Effector memory CD8-positive, alpha-beta T cell (primary cell): ENCODE results near the gene ADNP.

Source experiments
- ATAC-seq: fragments of 150-1000 bp; cut with Tn5 transposase; replicated peaks from 2 replicates; pipeline ENCODE4 v1.10.0; 2021; ENCODE audit warnings: mild to moderate bottlenecking, moderate library complexity
- DNase-seq, 3 experiments: peaks; one replicate each; pipeline ENCODE4 v3.0.0; 2021
- H3K27ac Mint-ChIP-seq, 2 donors: one replicate each; pipeline ENCODE4 v1.8.0; 2022; ENCODE audit warnings: mild to moderate bottlenecking in 2 of 2, mixed read lengths in 2 of 2, moderate library complexity in 2 of 2
- H3K27me3 Mint-ChIP-seq, 2 donors: one replicate each; pipeline ENCODE4 v1.8.0; 2022; ENCODE audit warnings: mixed read lengths in 2 of 2
- H3K36me3 Mint-ChIP-seq: one replicate; pipeline ENCODE4 v1.8.0; 2022; ENCODE audit warnings: mild to moderate bottlenecking, moderate library complexity, mixed read lengths; ENCODE audit not compliant: insufficient read depth
- H3K4me1 Mint-ChIP-seq, 2 donors: one replicate each; pipeline ENCODE4 v1.8.0; 2022; ENCODE audit warnings: low read depth in 2 of 2, mixed read lengths in 2 of 2
- H3K4me3 Mint-ChIP-seq, 2 donors: one replicate each; pipeline ENCODE4 v1.8.0; 2022; ENCODE audit warnings: mild to moderate bottlenecking in 2 of 2, mixed read lengths in 2 of 2, moderate library complexity in 2 of 2
- H3K9me3 Mint-ChIP-seq, 2 donors: one replicate each; pipeline ENCODE4 v1.8.0; 2022; ENCODE audit warnings: mixed read lengths in 2 of 2

The ADNP gene

GRCh38 chr20:50855498-50856474 lies 75.5 kb downstream of the ADNP start:
- H3K36me3 Mint-ChIP-seq: peaks cover 4% of the 10 kb centered on the region
- DNase-seq (no peak), ATAC-seq (no peak)
- H3K4me1 Mint-ChIP-seq: peaks cover 0 to 3% of the 10 kb centered on the region in 2 donors
- H3K9me3 Mint-ChIP-seq: no peaks in the 10 kb centered on the region
- H3K27ac Mint-ChIP-seq: no peak overlapping the region
- no peaks in the 10 kb centered on the region for H3K27me3 Mint-ChIP-seq
- no peak overlapping the region for H3K4me3 Mint-ChIP-seq

DNA sequence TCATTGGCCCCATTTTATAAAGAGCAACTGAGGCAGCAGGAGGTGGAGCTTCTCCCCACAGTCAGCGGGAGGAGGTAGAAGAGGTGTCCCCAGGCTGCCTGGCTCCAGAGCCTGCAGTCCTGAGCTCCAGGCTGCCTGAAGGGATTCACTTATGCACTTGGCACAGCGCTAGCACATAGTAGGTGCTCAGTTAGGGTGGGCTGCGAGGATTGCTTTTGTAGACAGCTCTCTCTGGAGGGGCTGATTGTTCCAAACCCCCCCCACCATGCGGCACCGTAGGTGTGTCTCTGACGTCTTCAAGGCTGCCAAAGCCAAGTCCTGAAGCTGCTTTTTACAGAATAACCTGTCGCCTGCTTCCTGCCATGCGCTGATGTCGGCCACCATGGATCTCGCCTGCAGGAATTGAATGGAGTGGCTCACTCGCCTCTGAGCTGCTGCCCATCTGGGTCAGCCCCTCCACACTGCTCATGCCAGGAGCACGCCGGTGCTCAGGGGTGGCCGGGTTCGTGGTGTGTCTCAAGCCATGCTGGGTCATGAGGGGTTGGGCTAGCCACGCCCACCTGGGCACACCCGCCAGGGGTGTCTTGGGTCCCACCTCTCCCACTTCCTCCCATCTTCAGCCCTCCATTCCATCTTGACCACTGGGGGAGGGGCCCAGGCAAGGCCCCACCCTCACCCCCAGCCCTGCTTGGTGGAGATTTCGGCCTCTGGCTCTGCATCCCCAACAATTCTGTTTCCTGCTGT lies 76.6 kb downstream of the ADNP start:
- H3K27me3 Mint-ChIP-seq: no peaks in the 10 kb centered on the region
- H3K4me1 Mint-ChIP-seq: peaks cover 3 to 6% of the 10 kb centered on the region in 2 donors
- no peak for DNase-seq
- peaks cover 4% of the 10 kb centered on the region for H3K36me3 Mint-ChIP-seq
- H3K4me3 Mint-ChIP-seq: no peak overlapping the region
- H3K9me3 Mint-ChIP-seq: no peaks in the 10 kb centered on the region
- ATAC-seq: no peak
- peak overlapping the region in 1 of 2 donors; percentile 11 for H3K27ac Mint-ChIP-seq

- Mint-ChIP-seq H3K4me1 (peaks cover 3 to 13% of the 10 kb centered on the region in 2 donors), H3K36me3 (peaks cover 4% of the 10 kb centered on the region)
Observed at GRCh38 chr20:50852085-50852484, 79.2 kb downstream of the ADNP start.

GRCh38 chr20:50850721-50851286 lies 80.4 kb downstream of the ADNP start:
- ATAC-seq: no peak
- peaks cover 3 to 13% of the 10 kb centered on the region in 2 donors for H3K4me1 Mint-ChIP-seq
- peak overlapping the region in 1 of 2 donors; percentile 55 for H3K27ac Mint-ChIP-seq
- no peak overlapping the region for H3K4me3 Mint-ChIP-seq
- H3K36me3 Mint-ChIP-seq: peaks cover 4% of the 10 kb centered on the region
- no peaks in the 10 kb centered on the region for H3K27me3 Mint-ChIP-seq
- no peak for DNase-seq
- H3K9me3 Mint-ChIP-seq: no peaks in the 10 kb centered on the region

More at GRCh38 chr20:50852085-50852484, 79.2 kb downstream of the ADNP start:
- H3K9me3 Mint-ChIP-seq: no peaks in the 10 kb centered on the region
- H3K27me3 Mint-ChIP-seq: no peaks in the 10 kb centered on the region
- H3K4me3 Mint-ChIP-seq: no peak overlapping the region
- no peak for DNase-seq
- ATAC-seq: no peak
- H3K27ac Mint-ChIP-seq: peak overlapping the region; percentile 60 to 72

DNA sequence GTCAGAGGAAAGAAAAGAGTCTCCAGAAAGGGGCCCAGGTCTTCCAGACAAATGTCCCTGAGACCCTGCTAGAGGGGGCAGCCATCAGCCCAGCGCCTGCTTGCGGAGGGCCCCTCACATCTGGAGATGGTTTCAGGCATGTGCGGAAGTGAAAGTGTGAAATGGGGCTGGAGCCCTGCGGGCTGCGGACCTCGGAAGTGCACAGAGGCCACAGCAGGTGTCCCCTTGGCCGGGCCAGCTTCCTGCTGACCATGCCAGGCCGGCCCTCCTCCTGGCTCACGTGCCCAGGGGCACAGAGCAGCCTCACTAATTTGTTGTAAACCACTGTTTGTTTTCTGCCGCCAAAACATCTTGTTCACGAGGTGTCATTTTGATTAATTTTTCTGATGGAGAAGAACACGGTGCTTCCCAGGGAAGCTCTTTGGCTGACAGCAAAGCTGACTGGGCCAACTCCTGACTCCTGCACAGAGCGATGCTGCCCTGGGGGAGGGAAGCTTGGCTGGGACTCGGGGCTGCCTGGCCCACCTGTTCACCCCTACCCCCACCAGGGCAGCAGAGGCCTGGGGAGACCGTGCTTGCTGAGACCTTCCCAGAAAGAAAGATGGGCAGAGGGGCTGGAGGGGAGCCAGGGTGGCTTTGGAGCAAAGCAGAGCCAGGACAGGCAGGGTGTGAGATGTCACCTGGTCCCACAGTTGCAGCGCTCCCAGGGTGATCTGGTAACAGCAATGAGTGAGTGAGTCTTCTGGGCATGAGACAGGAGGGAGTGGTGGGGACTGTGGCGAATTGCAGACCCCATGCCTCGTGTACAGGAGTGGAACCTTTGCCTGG lies 82.2 kb downstream of the ADNP start:
- H3K36me3 Mint-ChIP-seq: peaks cover 4% of the 10 kb centered on the region
- H3K4me1 Mint-ChIP-seq: peaks cover 9 to 22% of the 10 kb centered on the region in 2 donors
- no peak for DNase-seq
- no peak for ATAC-seq
- no peak overlapping the region for H3K4me3 Mint-ChIP-seq
- no peaks in the 10 kb centered on the region for H3K27me3 Mint-ChIP-seq
- H3K9me3 Mint-ChIP-seq: no peaks in the 10 kb centered on the region
- peak overlapping the region; percentile 49 to 55 for H3K27ac Mint-ChIP-seq

GRCh38 chr20:50848341-50848808 lies 82.9 kb downstream of the ADNP start:
- DNase-seq (no peak), ATAC-seq (no peak)
- Mint-ChIP-seq H3K27me3 (no peaks in the 10 kb centered on the region), H3K9me3 (no peaks in the 10 kb centered on the region), H3K4me1 (peaks cover 9 to 22% of the 10 kb centered on the region in 2 donors), H3K27ac (peak overlapping the region; percentile 49 to 55), H3K36me3 (peaks cover 4% of the 10 kb centered on the region), H3K4me3 (no peak overlapping the region)

DNA sequence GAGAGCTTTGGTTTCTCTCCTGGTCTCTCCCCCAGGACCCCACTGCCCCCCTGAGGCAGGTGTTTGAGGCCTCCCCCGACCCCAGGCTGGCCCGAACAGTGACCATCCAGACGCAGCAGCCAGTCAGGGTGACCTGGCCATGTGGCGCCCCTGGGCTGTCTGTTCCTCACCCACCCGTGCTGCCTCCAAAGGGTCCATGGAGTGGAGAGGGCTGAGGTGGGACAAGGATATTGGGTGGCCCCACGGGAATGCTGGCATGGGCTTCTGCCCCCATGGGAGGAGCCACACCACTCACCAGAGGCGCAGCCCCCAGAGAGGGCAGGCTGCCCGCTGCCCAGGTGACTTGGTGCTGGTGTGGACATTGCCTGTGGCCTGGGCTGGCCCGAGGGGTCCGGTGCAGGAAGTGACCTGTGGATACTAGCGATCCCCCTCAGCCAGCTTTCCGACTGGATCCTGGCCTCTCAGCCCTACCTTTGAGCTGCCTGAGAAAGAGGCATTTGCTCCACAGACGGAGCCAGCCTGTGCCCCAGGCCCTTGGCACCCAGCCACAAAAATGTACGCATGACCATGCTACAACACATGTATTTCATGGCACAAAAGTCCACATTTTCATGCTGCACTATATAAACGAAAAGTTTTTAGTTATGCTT lies 85.5 kb downstream of the ADNP start:
- Mint-ChIP-seq H3K27ac (no peak overlapping the region), H3K9me3 (no peaks in the 10 kb centered on the region), H3K4me1 (peaks cover 9 to 22% of the 10 kb centered on the region in 2 donors), H3K27me3 (no peaks in the 10 kb centered on the region), H3K36me3 (peaks cover 4% of the 10 kb centered on the region), H3K4me3 (no peak overlapping the region)
- ATAC-seq: no peak
- no peak for DNase-seq

- ATAC-seq (peak; percentile 94), DNase-seq (peak; percentile 4 to 36 (median 8))
- Mint-ChIP-seq H3K36me3 (peaks cover 4% of the 10 kb centered on the region), H3K27me3 (no peaks in the 10 kb centered on the region), H3K27ac (peak overlapping the region in 1 of 2 donors; percentile 68), H3K4me3 (peak overlapping the region in 1 of 2 donors; percentile 31), H3K9me3 (no peaks in the 10 kb centered on the region), H3K4me1 (peaks cover 7 to 20% of the 10 kb centered on the region in 2 donors)
Observed at GRCh38 chr20:50844430-50845100, 86.7 kb downstream of the ADNP start.

GRCh38 chr20:50843331-50844276 lies 87.6 kb downstream of the ADNP start:
- peak overlapping the region; percentile 53 to 68 for H3K27ac Mint-ChIP-seq
- H3K4me1 Mint-ChIP-seq: peaks cover 7 to 18% of the 10 kb centered on the region in 2 donors
- H3K27me3 Mint-ChIP-seq: no peaks in the 10 kb centered on the region
- no peaks in the 10 kb centered on the region for H3K9me3 Mint-ChIP-seq
- DNase-seq: no peak
- H3K4me3 Mint-ChIP-seq: no peak overlapping the region
- ATAC-seq: no peak
- peaks cover 4% of the 10 kb centered on the region for H3K36me3 Mint-ChIP-seq

DNA sequence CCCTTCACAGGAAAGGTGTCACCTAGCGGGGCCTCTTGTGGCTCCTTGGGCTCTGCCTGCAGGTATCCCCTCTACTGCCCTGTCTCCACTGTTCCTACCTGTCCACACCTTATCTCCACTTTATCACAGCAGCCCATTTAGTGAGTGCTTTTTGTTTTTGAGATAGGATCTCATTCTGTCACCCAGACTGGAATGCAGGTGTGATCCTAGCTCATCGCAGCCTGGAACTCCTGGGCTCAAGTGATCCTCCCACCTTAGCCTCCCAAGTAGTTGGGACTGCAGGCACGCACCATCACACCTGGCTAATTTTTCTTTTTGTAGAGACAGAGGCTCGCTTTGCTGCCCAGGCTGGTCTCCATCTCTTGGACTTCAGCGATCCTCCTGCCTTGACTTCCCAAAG lies 88.4 kb downstream of the ADNP start:
- Mint-ChIP-seq H3K4me1 (peaks cover 7 to 13% of the 10 kb centered on the region in 2 donors), H3K27ac (no peak overlapping the region)

More for the DNA sequence above, 88.4 kb downstream of the ADNP start:
- no peak overlapping the region for H3K4me3 Mint-ChIP-seq
- no peak for ATAC-seq
- no peak for DNase-seq
- no peaks in the 10 kb centered on the region for H3K9me3 Mint-ChIP-seq
- no peaks in the 10 kb centered on the region for H3K27me3 Mint-ChIP-seq
- peaks cover 4% of the 10 kb centered on the region for H3K36me3 Mint-ChIP-seq
